K562 (cell line): ENCODE results near the gene WNT7B. TPM values are rescaled to one million over a fixed set of nuclear protein-coding genes. Genes with fewer than 3 reads are reported as not detected.

Experiments
- LARP7 ChIP-seq: fragments of 450-650 bp; IDR thresholded peaks from 2 replicates; pipeline ENCODE4 v1.6.1; 2016
- ZKSCAN8 ChIP-seq: fragments of 200-800 bp; sonication (Bioruptor generic); IDR thresholded peaks from 2 replicates; pipeline ENCODE4 v1.6.1; 2016; ENCODE audit warnings: missing genetic modification characterization, missing compliant biosample characterization
- polyA plus RNA-seq, 8 experiments: library from polyadenylated mRNA; depleted of rRNA in 4 of 8; stranded (reverse) in 5 of 8; unstranded in 3 of 8; fragments of >200 nt; fragmentation: Nextera tagmentation in 2 of 8; fragmentation: Illumina TruSeq in 1 of 8; extraction: Ambion mirVana in 2 of 8; extraction: Trizol in 1 of 8; gene quantifications; 2 replicates each; pipeline versions ENCODE4 v1.2.1 to v1.2.3, GENCODE V29; 2011 to 2014; ENCODE audit warnings: inconsistent platforms in 1 of 8, missing spikeins in 1 of 8
- total RNA-seq, 7 experiments: library from RNA; depleted of rRNA in 6 of 7; stranded (reverse); fragments of >200 nt in 6 of 7; fragmentation: Illumina TruSeq in 2 of 7; extraction: Trizol in 2 of 7; gene quantifications; 2 replicates each; pipeline versions ENCODE4 v1.2.1 to v1.2.3, GENCODE V29; 2011 to 2021; ENCODE audit warnings: low replicate concordance in 1 of 7
- TF ChIP-seq, protein P1 (sequence below): fragments of 450-650 bp; IDR thresholded peaks from 2 replicates; pipeline ENCODE4 v1.6.1; 2016; ENCODE audit warnings: low read depth

The WNT7B gene
- total and polyA plus RNA-seq, 9 of the 15 experiments (the other 6 are each of a cell fraction or from before 2014, with no cell fraction given): not detected

DNA sequence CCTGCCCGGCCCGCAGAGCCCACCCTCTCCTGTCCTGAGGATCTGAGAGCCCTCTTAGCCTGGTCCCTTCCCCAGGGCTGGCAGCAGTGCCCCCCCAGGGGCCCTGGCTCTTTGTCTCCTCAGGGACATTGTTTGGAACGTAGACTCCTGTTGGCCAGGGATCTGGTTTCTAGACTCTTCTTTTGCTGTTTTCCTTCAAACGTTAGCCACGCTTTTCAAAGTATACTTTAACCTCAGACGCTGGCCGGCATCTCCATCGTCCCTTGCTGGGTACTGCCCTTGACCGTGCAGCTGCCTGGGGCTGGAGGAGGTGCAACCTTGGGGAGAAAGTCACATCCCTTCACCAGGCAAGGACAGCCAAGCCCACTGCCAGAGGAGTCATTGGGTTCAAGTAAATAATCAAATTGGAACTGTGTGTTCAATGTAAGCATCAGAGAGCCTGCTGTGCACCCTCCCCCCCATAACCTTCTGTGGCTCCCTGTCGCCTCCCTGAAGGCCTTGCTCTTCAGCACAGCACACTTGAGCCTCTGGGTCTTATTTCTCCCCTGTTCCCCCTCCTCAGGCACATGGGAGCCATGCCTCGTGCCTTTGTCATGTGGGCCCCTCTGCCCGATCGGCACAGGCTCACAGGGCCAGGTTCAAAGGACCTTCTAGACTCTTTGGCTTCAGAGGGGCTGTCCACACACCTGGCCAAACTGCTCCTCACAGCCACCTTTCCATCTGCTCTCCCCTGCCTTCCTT lies 21.8 kb upstream of the WNT7B start (continued):
- TF ChIP-seq, protein P1, sequence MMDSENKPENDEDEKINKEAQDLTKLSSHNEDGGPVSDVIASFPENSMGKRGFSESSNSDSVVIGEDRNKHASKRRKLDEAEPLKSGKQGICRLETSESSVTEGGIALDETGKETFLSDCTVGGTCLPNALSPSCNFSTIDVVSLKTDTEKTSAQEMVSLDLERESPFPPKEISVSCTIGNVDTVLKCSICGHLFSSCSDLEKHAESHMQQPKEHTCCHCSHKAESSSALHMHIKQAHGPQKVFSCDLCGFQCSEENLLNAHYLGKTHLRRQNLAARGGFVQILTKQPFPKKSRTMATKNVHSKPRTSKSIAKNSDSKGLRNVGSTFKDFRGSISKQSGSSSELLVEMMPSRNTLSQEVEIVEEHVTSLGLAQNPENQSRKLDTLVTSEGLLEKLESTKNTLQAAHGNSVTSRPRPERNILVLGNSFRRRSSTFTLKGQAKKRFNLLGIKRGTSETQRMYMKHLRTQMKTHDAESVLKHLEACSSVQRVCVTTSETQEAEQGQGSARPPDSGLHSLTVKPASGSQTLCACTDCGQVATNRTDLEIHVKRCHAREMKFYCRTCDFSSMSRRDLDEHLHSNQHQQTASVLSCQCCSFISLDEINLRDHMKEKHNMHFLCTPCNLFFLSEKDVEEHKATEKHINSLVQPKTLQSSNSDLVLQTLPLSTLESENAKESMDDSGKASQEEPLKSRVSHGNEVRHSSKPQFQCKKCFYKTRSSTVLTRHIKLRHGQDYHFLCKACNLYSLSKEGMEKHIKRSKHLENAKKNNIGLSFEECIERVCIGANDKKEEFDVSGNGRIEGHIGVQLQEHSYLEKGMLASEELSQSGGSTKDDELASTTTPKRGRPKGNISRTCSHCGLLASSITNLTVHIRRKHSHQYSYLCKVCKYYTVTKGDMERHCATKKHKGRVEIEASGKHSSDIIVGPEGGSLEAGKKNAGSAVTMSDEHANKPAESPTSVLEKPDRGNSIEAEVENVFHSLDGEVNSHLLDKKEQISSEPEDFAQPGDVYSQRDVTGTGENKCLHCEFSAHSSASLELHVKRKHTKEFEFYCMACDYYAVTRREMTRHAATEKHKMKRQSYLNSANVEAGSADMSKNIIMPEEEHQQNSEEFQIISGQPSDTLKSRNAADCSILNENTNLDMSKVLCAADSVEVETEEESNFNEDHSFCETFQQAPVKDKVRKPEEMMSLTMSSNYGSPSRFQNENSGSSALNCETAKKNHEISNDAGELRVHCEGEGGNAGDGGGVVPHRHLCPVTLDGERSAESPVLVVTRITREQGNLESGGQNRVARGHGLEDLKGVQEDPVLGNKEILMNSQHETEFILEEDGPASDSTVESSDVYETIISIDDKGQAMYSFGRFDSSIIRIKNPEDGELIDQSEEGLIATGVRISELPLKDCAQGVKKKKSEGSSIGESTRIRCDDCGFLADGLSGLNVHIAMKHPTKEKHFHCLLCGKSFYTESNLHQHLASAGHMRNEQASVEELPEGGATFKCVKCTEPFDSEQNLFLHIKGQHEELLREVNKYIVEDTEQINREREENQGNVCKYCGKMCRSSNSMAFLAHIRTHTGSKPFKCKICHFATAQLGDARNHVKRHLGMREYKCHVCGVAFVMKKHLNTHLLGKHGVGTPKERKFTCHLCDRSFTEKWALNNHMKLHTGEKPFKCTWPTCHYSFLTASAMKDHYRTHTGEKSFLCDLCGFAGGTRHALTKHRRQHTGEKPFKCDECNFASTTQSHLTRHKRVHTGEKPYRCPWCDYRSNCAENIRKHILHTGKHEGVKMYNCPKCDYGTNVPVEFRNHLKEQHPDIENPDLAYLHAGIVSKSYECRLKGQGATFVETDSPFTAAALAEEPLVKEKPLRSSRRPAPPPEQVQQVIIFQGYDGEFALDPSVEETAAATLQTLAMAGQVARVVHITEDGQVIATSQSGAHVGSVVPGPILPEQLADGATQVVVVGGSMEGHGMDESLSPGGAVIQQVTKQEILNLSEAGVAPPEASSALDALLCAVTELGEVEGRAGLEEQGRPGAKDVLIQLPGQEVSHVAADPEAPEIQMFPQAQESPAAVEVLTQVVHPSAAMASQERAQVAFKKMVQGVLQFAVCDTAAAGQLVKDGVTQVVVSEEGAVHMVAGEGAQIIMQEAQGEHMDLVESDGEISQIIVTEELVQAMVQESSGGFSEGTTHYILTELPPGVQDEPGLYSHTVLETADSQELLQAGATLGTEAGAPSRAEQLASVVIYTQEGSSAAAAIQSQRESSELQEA: no peak
- TF ChIP-seq ZKSCAN8 (no peak), LARP7 (no peak)
